Body of pancreas (tissue), 4 donors: ENCODE results near the gene SEMA6A.

Experiments used
- POLR2A ChIP-seq, 3 donors: fragments of 450-650 bp; IDR thresholded peaks; one replicate each; pipeline ENCODE4 v1.6.1; 2016; ENCODE audit warnings: antibody characterized with exemption in 3 of 3, mild to moderate bottlenecking in 2 of 3
- TF ChIP-seq, protein P1 (sequence below), 7 experiments: fragments of 450-650 bp in 4 of 7; fragments of 200-600 bp in 3 of 7; sonication (generic) in 3 of 7; IDR thresholded peaks; one replicate each; pipeline ENCODE4 v1.5.1; 2016 to 2019; ENCODE audit warnings: antibody characterized with exemption in 7 of 7

DNA sequence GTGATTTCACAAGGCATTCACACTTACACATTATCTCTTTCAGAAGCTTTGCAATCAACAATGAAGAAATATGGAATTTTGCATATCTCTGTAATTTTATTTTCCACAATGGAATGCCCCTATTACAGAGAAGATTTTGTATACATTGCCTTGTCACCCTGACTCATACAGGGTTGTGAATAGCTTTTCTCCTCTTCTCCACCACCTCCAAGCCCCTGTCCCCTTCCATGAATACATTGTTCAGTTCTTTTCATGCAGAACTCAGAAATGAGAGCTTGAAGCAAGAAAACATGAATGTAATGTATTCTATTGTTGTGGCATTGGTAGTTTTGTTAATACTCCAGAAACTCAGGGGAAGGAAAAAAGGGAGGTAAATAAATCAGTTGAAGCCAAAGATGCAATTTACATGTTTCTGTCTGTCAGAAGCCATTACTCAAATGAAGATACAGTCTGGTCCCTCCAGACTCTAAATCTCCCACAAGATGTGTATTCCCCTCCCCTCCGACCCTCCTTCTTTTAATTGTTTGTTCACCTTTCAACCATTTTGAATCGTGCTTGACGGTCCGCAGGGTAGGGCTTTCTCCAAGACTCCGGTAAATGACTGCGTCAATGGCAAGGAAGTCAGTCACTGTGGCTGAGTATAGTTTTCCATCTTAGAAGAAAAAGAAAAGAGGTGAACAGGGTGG, 86.1 kb downstream of the SEMA6A start:
- TF ChIP-seq, protein P1, sequence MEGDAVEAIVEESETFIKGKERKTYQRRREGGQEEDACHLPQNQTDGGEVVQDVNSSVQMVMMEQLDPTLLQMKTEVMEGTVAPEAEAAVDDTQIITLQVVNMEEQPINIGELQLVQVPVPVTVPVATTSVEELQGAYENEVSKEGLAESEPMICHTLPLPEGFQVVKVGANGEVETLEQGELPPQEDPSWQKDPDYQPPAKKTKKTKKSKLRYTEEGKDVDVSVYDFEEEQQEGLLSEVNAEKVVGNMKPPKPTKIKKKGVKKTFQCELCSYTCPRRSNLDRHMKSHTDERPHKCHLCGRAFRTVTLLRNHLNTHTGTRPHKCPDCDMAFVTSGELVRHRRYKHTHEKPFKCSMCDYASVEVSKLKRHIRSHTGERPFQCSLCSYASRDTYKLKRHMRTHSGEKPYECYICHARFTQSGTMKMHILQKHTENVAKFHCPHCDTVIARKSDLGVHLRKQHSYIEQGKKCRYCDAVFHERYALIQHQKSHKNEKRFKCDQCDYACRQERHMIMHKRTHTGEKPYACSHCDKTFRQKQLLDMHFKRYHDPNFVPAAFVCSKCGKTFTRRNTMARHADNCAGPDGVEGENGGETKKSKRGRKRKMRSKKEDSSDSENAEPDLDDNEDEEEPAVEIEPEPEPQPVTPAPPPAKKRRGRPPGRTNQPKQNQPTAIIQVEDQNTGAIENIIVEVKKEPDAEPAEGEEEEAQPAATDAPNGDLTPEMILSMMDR (IDR thresholded peaks at IDR 0.05) = no peak
- TF ChIP-seq POLR2A (IDR thresholded peaks at IDR 0.05) = no peak
